DOHH2 (cell line): Measurements from ENCODE around the gene AK8.

Experiments
- H3F3A ChIP-seq: fragments of 200-600 bp; sonication (generic), shearing (Covaris generic); 2 replicates; pipeline ENCODE4 v1.6.0; 2016; ENCODE audit warnings: antibody characterized with exemption, mild to moderate bottlenecking; ENCODE audit not compliant: control insufficient read depth, insufficient read depth
- H3K27ac ChIP-seq: fragments of 200-600 bp; sonication (generic); 2 replicates; pipeline ENCODE4 v1.5.1; 2014; ENCODE audit warnings: low read depth, mild to moderate bottlenecking, low read length, moderate library complexity
- H3K27me3 ChIP-seq: fragments of 200-600 bp; sonication (generic); 2 replicates; pipeline ENCODE4 v1.6.1; 2014; ENCODE audit warnings: mild to moderate bottlenecking, low read length, mixed read lengths; ENCODE audit not compliant: control insufficient read depth
- H3K36me3 ChIP-seq: fragments of 200-600 bp; sonication (generic); 2 replicates; pipeline ENCODE4 v1.6.1; 2014; ENCODE audit warnings: mild to moderate bottlenecking, low read length, moderate library complexity, mixed read lengths; ENCODE audit not compliant: control insufficient read depth
- H3K4me1 ChIP-seq: fragments of 200-600 bp; sonication (generic); 2 replicates; pipeline ENCODE4 v1.6.1; 2014; ENCODE audit warnings: mild to moderate bottlenecking, low read length, mixed read lengths; ENCODE audit not compliant: control insufficient read depth
- H3K4me2 ChIP-seq: fragments of 200-600 bp; sonication (generic); 2 replicates; pipeline ENCODE4 v1.6.0; 2014; ENCODE audit warnings: mild to moderate bottlenecking, low read length, moderate library complexity
- H3K4me3 ChIP-seq: fragments of 200-600 bp; sonication (generic); 2 replicates; pipeline ENCODE4 v1.5.1; 2014; ENCODE audit warnings: mild to moderate bottlenecking, low read length, mixed read lengths
- H3K79me2 ChIP-seq: fragments of 200-600 bp; sonication (generic); 2 replicates; pipeline ENCODE4 v1.6.1; 2014; ENCODE audit warnings: mild to moderate bottlenecking, low read length, mixed read lengths; ENCODE audit not compliant: control insufficient read depth
- H3K9me2 ChIP-seq: fragments of 200-600 bp; sonication (generic); replicated peaks from 2 replicates; pipeline ENCODE4 v1.6.1; 2014; ENCODE audit warnings: mild to moderate bottlenecking, low read length, mixed read lengths; ENCODE audit not compliant: control insufficient read depth
- H3K9me3 ChIP-seq: fragments of 200-600 bp; sonication (generic); 2 replicates; pipeline ENCODE4 v1.6.1; 2014; ENCODE audit warnings: antibody characterized with exemption, low read length, mixed read lengths; ENCODE audit not compliant: control insufficient read depth, insufficient read depth
- H4K20me1 ChIP-seq: fragments of 200-600 bp; sonication (generic); 2 replicates; pipeline ENCODE4 v1.6.0; 2014; ENCODE audit warnings: low read depth, mild to moderate bottlenecking, antibody characterized with exemption, low read length, moderate library complexity; ENCODE audit not compliant: control insufficient read depth, insufficient read depth
- CTCF ChIP-seq: fragments of 200-600 bp; sonication (generic); IDR thresholded peaks from one replicate; pipeline ENCODE4 v1.5.1; 2014; ENCODE audit warnings: antibody characterized with exemption, mild to moderate bottlenecking, low read depth, low read length; ENCODE audit not compliant: poor library complexity, severe bottlenecking
- EZH2phosphoT487 ChIP-seq: fragments of 200-600 bp; sonication (generic); IDR thresholded peaks from 2 replicates; pipeline ENCODE4 v1.6.1; 2017; ENCODE audit warnings: borderline replicate concordance, mild to moderate bottlenecking, antibody characterized with exemption, low read length, moderate library complexity, mixed read lengths

The AK8 gene

GRCh38 chr9:132681561-132681960 is 196.5 kb downstream of the AK8 start:
- H3K79me2 ChIP-seq: peaks cover 92% of the 10 kb centered on the region
- no peak overlapping the region for H3K4me2 ChIP-seq
- H4K20me1 ChIP-seq: peaks cover 18% of the 10 kb centered on the region
- H3K36me3 ChIP-seq: peaks cover 88% of the 10 kb centered on the region
- no peaks in the 10 kb centered on the region for H3F3A ChIP-seq
- H3K27me3 ChIP-seq: no peaks in the 10 kb centered on the region
- H3K4me3 ChIP-seq: no peak overlapping the region
- no peak overlapping the region for H3K27ac ChIP-seq
- TF ChIP-seq EZH2phosphoT487: no peak
- no peak for TF ChIP-seq CTCF
- no peaks in the 10 kb centered on the region for H3K9me3 ChIP-seq
- no peaks in the 10 kb centered on the region for H3K4me1 ChIP-seq
- H3K9me2 ChIP-seq: no peaks in the 10 kb centered on the region

DNA sequence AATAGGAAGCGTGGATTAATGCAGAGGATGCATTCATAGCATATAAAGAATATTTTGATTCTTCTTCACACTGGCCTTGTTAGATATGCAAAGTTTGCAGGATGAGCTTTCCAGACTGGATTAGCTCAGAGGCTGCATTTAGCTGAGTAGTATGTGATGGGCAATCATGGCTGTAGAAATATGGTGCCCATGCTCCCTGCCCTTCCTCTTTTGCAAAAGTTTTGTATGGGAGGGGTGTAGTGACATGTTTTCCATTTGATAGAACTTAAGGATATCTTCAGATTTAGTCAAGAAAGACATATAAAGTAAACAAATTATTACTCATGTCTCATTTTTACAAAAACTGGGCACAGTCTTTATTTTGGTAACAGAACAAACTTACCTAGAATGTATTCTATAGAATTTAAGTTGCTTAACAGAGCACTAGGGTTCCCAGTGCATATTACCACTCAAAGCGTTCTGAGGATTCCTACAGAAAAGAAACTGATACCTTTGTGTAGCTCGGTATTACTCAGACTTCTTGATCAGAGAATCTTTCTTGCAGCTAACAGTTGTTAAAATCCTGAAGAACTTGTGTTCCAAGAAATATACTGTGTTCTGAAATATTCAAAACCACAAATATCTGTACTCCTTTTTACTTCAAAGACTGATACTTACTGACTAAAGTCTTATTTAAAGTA is 198.0 kb downstream of the AK8 start:
- Histone ChIP-seq H3K36me3 (peaks cover 73% of the 10 kb centered on the region), H3F3A (no peaks in the 10 kb centered on the region), H3K27ac (no peak overlapping the region), H3K4me3 (no peak overlapping the region), H3K4me2 (no peak overlapping the region), H3K79me2 (peaks cover 94% of the 10 kb centered on the region), H3K4me1 (peaks cover 5% of the 10 kb centered on the region), H3K9me2 (no peaks in the 10 kb centered on the region), H3K9me3 (no peaks in the 10 kb centered on the region), H3K27me3 (no peaks in the 10 kb centered on the region), H4K20me1 (peaks cover 20% of the 10 kb centered on the region)
- TF ChIP-seq CTCF: no peak
- no peak for TF ChIP-seq EZH2phosphoT487

DNA sequence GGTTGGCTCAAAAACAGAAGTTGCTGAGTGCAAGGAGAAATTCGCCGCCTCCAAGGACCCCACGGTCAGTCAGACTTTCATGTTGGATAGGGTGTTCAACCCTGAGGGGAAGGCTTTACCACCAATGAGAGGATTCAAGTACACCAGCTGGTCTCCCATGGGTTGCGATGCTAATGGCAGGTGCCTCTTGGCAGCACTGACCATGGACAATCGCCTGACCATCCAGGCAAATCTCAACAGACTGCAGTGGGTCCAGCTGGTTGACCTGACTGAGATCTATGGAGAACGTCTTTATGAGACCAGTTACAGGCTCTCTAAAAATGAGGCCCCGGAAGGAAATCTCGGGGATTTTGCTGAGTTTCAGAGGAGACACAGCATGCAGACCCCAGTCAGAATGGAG is 200.1 kb downstream of the AK8 start:
- Histone ChIP-seq H3K4me2 (no peak overlapping the region), H3K27me3 (no peaks in the 10 kb centered on the region), H3K9me2 (no peaks in the 10 kb centered on the region), H3K4me1 (peaks cover 25% of the 10 kb centered on the region), H3K9me3 (no peaks in the 10 kb centered on the region), H3K36me3 (peaks cover 71% of the 10 kb centered on the region), H3K27ac (no peak overlapping the region), H3K4me3 (no peak overlapping the region), H4K20me1 (peaks cover 33% of the 10 kb centered on the region), H3K79me2 (peaks cover 99% of the 10 kb centered on the region), H3F3A (no peaks in the 10 kb centered on the region)
- TF ChIP-seq EZH2phosphoT487: no peak
- TF ChIP-seq CTCF: no peak
